Mesothelial cell of epicardium (in vitro differentiated cells): Measurements from ENCODE around the gene CFAP43. TPM values are rescaled to one million over a fixed set of nuclear protein-coding genes. Genes with fewer than 3 reads are reported as not detected.

Source experiments
- DNase-seq, 2 experiments: peaks; one replicate each; pipeline ENCODE4 v3.0.0; 2021; ENCODE audit warnings: low spot score in 2 of 2; ENCODE audit not compliant: unreplicated experiment in 2 of 2
- H3K27ac Mint-ChIP-seq: 2 replicates; pipeline ENCODE4 v1.8.0; 2021; ENCODE audit warnings: mixed read lengths
- H3K27me3 Mint-ChIP-seq: 2 replicates; pipeline ENCODE4 v1.8.0; 2021; ENCODE audit warnings: low read depth, mixed read lengths
- H3K36me3 Mint-ChIP-seq: 2 replicates; pipeline ENCODE4 v1.8.0; 2021; ENCODE audit warnings: mixed read lengths
- H3K4me1 Mint-ChIP-seq: 2 replicates; pipeline ENCODE4 v1.8.0; 2021; ENCODE audit warnings: mixed read lengths
- H3K4me3 Mint-ChIP-seq: 2 replicates; pipeline ENCODE4 v1.8.0; 2021; ENCODE audit warnings: mild to moderate bottlenecking, moderate library complexity, mixed read lengths
- H3K9me3 Mint-ChIP-seq: 2 replicates; pipeline ENCODE4 v1.8.0; 2021; ENCODE audit warnings: mixed read lengths
- CTCF ChIP-seq: fragments of 200-600 bp; sonication (generic); IDR thresholded peaks from one replicate; pipeline ENCODE4 v1.5.0; 2021; ENCODE audit warnings: antibody characterized with exemption; ENCODE audit not compliant: unreplicated experiment
- total RNA-seq: library from RNA; stranded (reverse); gene quantifications from 3 replicates; pipeline ENCODE4 v1.2.1, GENCODE V29; 2021

CFAP43 gene
- total RNA-seq, 1 donor from 2014 or later: 2.1 TPM

- TF ChIP-seq CTCF: no peak
- Mint-ChIP-seq H3K9me3 (peaks cover 14% of the 10 kb centered on the region), H3K4me3 (no peak overlapping the region)
Observed at GRCh38 chr10:104170610-104171254, 61.4 kb downstream of the CFAP43 start.

GRCh38 chr10:104155591-104155990 lies 76.6 kb downstream of the CFAP43 start:
- Mint-ChIP-seq H3K36me3 (peaks cover 2% of the 10 kb centered on the region), H3K27ac (no peak overlapping the region), H3K4me3 (no peak overlapping the region), H3K4me1 (no peaks in the 10 kb centered on the region), H3K9me3 (peaks cover 15% of the 10 kb centered on the region), H3K27me3 (peaks cover 21% of the 10 kb centered on the region)
- no peak for TF ChIP-seq CTCF
- DNase-seq: no peak

More at GRCh38 chr10:104170610-104171254, 61.4 kb downstream of the CFAP43 start:
- Mint-ChIP-seq H3K27me3 (peaks cover 4% of the 10 kb centered on the region), H3K27ac (no peak overlapping the region), H3K36me3 (no peaks in the 10 kb centered on the region), H3K4me1 (no peaks in the 10 kb centered on the region)
- no peak for DNase-seq

- no peak for DNase-seq
- H3K9me3 Mint-ChIP-seq: peaks cover 25% of the 10 kb centered on the region
- H3K27me3 Mint-ChIP-seq: peaks cover 18% of the 10 kb centered on the region
- H3K27ac Mint-ChIP-seq: no peak overlapping the region
- H3K36me3 Mint-ChIP-seq: peaks cover 2% of the 10 kb centered on the region
- H3K4me3 Mint-ChIP-seq: no peak overlapping the region
- TF ChIP-seq CTCF: no peak
- H3K4me1 Mint-ChIP-seq: no peaks in the 10 kb centered on the region
Observed at GRCh38 chr10:104151737-104152136, 80.4 kb downstream of the CFAP43 start.

GRCh38 chr10:104150139-104150538 lies 82.0 kb downstream of the CFAP43 start:
- TF ChIP-seq CTCF: no peak
- no peak for DNase-seq

GRCh38 chr10:104146882-104147281 lies 85.3 kb downstream of the CFAP43 start:
- H3K36me3 Mint-ChIP-seq: no peaks in the 10 kb centered on the region
- peaks cover 20% of the 10 kb centered on the region for H3K9me3 Mint-ChIP-seq
- peaks cover 23% of the 10 kb centered on the region for H3K27me3 Mint-ChIP-seq
- no peak for DNase-seq
- no peak overlapping the region for H3K4me3 Mint-ChIP-seq
- H3K4me1 Mint-ChIP-seq: no peaks in the 10 kb centered on the region
- TF ChIP-seq CTCF: no peak
- H3K27ac Mint-ChIP-seq: no peak overlapping the region

More at GRCh38 chr10:104150139-104150538, 82.0 kb downstream of the CFAP43 start:
- peaks cover 13% of the 10 kb centered on the region for H3K27me3 Mint-ChIP-seq
- H3K4me1 Mint-ChIP-seq: no peaks in the 10 kb centered on the region
- no peak overlapping the region for H3K4me3 Mint-ChIP-seq
- no peak overlapping the region for H3K27ac Mint-ChIP-seq
- peaks cover 2% of the 10 kb centered on the region for H3K36me3 Mint-ChIP-seq
- peaks cover 25% of the 10 kb centered on the region for H3K9me3 Mint-ChIP-seq
